Peyer's patch (tissue), 4 donors: ENCODE measurements around the gene RMRP. TPM values are rescaled to one million over a fixed set of nuclear protein-coding genes. Genes with fewer than 3 reads are reported as not detected.
"Not testable (repeated sequence)": the region's sequence is repeated elsewhere in the genome, so short reads cannot be mapped to it uniquely, and the experiment has no call there.

ENCODE experiments used
- DNase-seq, 3 donors: peaks; one replicate each; pipeline ENCODE4 v3.0.0-alpha.2; 2017 to 2019
- H3K27ac ChIP-seq, 4 donors: fragments of 200-600 bp; sonication (generic); one replicate each; pipeline ENCODE4 v1.5.1; 2016 to 2019
- H3K27me3 ChIP-seq, 2 donors: fragments of 200-600 bp; sonication (generic); one replicate each; pipeline ENCODE4 v1.5.1; 2019
- H3K36me3 ChIP-seq, 3 donors: fragments of 200-600 bp; sonication (generic); one replicate each; pipeline ENCODE4 v1.5.1; 2016 to 2019
- H3K4me1 ChIP-seq, 4 donors: fragments of 200-600 bp; sonication (generic); one replicate each; pipeline ENCODE4 v1.5.1; 2016 to 2019
- H3K4me3 ChIP-seq, 4 donors: fragments of 200-600 bp; sonication (generic); 1 replicate in 3 of 4; 2 replicates in 1 of 4; pipeline ENCODE4 v1.5.1; 2016 to 2019; ENCODE audit warnings: mild to moderate bottlenecking in 1 of 4
- H3K9me3 ChIP-seq, 4 donors: fragments of 200-600 bp; sonication (generic); one replicate each; pipeline ENCODE4 v1.5.1; 2016 to 2019; ENCODE audit warnings: mild to moderate bottlenecking in 1 of 4
- POLR2A ChIP-seq, 2 donors: fragments of 450-650 bp; IDR thresholded peaks; one replicate each; pipeline ENCODE4 v1.5.1; 2017; ENCODE audit warnings: antibody characterized with exemption in 2 of 2, mild to moderate bottlenecking in 2 of 2, moderate library complexity in 2 of 2
- total RNA-seq, 4 donors: library from RNA; depleted of rRNA; stranded (reverse); fragments of >200 nt; gene quantifications; one replicate each; pipeline ENCODE4 v1.1.0, GENCODE V29; 2016
- TF ChIP-seq, protein P1 (sequence below), 6 experiments: fragments of 450-650 bp in 4 of 6; fragments of 200-600 bp in 2 of 6; sonication (generic) in 1 of 6; IDR thresholded peaks; one replicate each; pipeline ENCODE4 v1.5.1; 2017 to 2019; ENCODE audit warnings: antibody characterized with exemption in 6 of 6, mild to moderate bottlenecking in 3 of 6, moderate library complexity in 1 of 6

The RMRP gene
- total RNA-seq, 4 donors from 2014 or later, result 1,673 to 3,824 (median 2,659) TPM; not detected in 1

DNA sequence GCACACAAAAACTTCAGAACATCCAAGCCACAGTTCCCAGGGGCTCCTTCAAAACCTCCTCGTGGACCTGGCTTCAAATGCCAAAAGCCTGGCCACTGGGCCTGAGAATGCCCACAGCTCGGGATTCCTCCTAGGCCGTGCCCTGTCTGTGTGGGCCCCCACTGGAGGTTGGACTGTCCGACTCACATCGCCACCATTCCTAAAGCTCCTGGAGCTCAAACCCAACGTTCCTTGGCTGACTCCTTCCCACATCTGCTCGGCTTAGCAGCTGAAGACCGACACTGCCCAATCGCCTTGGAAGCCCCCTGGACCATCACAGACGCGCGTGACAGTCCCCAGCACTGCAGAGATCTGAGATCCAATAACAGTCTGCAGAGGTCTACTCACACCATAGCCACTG lies 14.8 kb downstream of the RMRP start:
- H3K4me1 ChIP-seq, result peaks cover 0 to 14% (median 9%) of the 10 kb centered on the region in 4 donors
- H3K4me3 ChIP-seq, result no peak overlapping the region
- H3K9me3 ChIP-seq, result no peaks in the 10 kb centered on the region
- no peaks in the 10 kb centered on the region for H3K27me3 ChIP-seq
- H3K36me3 ChIP-seq, result no peaks in the 10 kb centered on the region
- no peak overlapping the region for H3K27ac ChIP-seq
- peak in 1 of 3 donors; percentile 42 for DNase-seq
- TF ChIP-seq POLR2A (IDR thresholded peaks at IDR 0.05), result no peak
- TF ChIP-seq, protein P1, sequence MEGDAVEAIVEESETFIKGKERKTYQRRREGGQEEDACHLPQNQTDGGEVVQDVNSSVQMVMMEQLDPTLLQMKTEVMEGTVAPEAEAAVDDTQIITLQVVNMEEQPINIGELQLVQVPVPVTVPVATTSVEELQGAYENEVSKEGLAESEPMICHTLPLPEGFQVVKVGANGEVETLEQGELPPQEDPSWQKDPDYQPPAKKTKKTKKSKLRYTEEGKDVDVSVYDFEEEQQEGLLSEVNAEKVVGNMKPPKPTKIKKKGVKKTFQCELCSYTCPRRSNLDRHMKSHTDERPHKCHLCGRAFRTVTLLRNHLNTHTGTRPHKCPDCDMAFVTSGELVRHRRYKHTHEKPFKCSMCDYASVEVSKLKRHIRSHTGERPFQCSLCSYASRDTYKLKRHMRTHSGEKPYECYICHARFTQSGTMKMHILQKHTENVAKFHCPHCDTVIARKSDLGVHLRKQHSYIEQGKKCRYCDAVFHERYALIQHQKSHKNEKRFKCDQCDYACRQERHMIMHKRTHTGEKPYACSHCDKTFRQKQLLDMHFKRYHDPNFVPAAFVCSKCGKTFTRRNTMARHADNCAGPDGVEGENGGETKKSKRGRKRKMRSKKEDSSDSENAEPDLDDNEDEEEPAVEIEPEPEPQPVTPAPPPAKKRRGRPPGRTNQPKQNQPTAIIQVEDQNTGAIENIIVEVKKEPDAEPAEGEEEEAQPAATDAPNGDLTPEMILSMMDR (IDR thresholded peaks at IDR 0.05), result no peak

GRCh38 chr9:35641478-35641877 lies 16.3 kb downstream of the RMRP start:
- DNase-seq, H3K36me3 ChIP-seq, H3K9me3 ChIP-seq, H3K4me3 ChIP-seq, H3K27me3 ChIP-seq: not testable (repeated sequence)
- Histone ChIP-seq H3K4me1 (peaks cover 0 to 15% (median 3%) of the 10 kb centered on the region in 4 donors), H3K27ac (peak overlapping the region in 1 of 4 donors; percentile 52)

DNA sequence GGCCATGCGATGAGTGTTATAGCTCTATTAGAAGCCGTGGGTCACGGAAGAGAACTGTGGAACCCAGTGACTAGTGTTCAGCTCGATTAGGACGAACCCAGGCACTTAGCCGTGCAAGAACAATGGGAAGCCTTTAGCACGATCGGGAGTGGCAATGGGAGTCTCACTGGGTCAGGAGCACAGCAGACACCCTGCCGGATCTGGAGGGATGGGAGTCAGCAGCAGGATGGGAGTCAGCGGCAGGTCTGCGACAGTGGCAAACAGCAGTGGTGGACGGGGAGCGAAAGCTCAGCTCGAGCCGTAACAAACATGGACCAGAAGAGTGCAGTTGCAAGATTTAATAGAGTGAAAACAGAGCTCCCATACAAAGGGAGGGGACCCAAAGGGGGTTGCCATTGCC lies 17.4 kb downstream of the RMRP start:
- not testable (repeated sequence) for H3K36me3 ChIP-seq, H3K4me3 ChIP-seq, H3K27me3 ChIP-seq, H3K27ac ChIP-seq, H3K9me3 ChIP-seq
- peak in 1 of 3 donors; percentile 29 for DNase-seq
- H3K4me1 ChIP-seq, result peaks cover 0 to 18% (median 1%) of the 10 kb centered on the region in 4 donors

GRCh38 chr9:35639631-35640030 lies 18.2 kb downstream of the RMRP start:
- Histone ChIP-seq H3K36me3 (no peaks in the 10 kb centered on the region), H3K27ac (peak overlapping the region in 1 of 4 donors; percentile 44), H3K27me3 (no peaks in the 10 kb centered on the region), H3K9me3 (no peaks in the 10 kb centered on the region), H3K4me3 (no peak overlapping the region), H3K4me1 (peaks cover 0 to 21% (median 2%) of the 10 kb centered on the region in 4 donors)
- TF ChIP-seq, protein P1 (IDR thresholded peaks at IDR 0.05), result no peak
- TF ChIP-seq POLR2A (IDR thresholded peaks at IDR 0.05), result no peak
- DNase-seq, result no peak

DNA sequence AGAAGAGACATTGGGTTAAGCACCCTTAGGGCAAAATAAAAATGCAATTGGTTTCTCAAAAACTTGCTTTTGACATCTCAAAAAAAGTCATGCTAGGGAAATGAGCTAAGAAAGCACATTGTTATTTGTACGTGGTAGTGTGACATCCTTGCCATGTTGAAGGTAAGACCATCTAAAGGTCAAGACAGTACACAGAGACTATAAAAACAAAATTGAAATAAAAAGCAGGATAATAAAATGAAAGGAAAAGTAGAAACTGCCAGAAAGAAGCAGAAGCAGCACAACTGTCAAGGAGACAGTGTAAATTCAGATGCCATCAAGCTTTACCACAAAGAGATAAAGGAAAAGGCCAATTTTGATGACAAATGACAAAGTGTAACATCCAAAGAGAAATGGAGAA lies 18.6 kb downstream of the RMRP start:
- DNase-seq, H3K27me3 ChIP-seq, H3K4me3 ChIP-seq, H3K9me3 ChIP-seq, H3K36me3 ChIP-seq: not testable (repeated sequence)
- Histone ChIP-seq H3K27ac (peak overlapping the region in 1 of 4 donors; percentile 44), H3K4me1 (peaks cover 0 to 21% (median 2%) of the 10 kb centered on the region in 4 donors)

DNA sequence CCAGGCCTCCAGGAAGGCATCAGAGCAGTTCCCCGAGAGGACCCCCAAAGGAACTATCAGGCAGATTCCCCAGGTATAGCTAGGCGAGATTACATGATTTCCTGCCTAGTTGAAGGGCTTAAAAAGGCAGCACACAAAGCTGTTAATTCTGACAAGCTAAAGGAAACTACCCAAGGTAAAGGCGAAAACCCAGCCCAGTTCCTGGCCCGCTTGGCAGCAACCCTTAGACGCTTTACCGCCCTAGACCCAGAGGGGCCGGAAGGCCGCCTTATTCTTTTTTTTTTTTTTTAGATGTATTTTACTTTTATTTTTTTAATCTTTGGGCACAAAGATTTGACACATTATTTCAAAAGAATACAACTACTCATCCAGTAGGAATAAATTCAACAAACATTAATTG lies 19.1 kb downstream of the RMRP start:
- peak in 1 of 3 donors; percentile 53 for DNase-seq
- H3K27me3 ChIP-seq, H3K27ac ChIP-seq, H3K4me3 ChIP-seq, H3K36me3 ChIP-seq, H3K9me3 ChIP-seq: not testable (repeated sequence)
- H3K4me1 ChIP-seq, result peaks cover 0 to 21% (median 2%) of the 10 kb centered on the region in 4 donors

DNA sequence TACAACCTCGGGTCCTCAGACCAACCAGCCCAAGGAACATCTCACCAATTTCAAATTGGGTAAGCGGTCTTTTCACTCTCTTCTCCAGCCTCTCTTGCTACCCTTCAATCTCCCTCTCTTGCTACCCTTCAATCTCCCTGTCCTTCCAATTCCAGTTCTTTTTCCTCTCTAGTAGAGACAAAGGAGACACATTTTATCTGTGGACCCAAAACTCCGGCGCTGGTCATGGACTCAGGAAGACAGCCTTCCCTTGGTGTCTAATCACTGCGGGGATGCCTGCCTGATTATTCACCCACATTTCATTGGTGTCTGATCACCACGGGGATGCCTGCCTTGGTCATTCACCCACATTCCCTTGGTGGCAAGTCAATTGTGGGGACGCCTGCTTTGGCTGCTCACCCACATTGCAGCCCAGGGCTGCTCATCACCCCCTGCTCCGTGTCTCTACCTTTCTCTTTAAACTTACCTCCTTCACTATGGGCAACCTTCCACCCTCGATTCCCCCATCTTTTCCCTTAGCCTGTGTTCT lies 20.3 kb downstream of the RMRP start:
- H3K36me3 ChIP-seq, H3K9me3 ChIP-seq, H3K4me3 ChIP-seq, H3K27me3 ChIP-seq: not testable (repeated sequence)
- peaks cover 0 to 21% (median 2%) of the 10 kb centered on the region in 4 donors for H3K4me1 ChIP-seq
- DNase-seq, result peak in 1 of 3 donors; percentile 26
- H3K27ac ChIP-seq, result peak overlapping the region in 1 of 4 donors; percentile 38

GRCh38 chr9:35636877-35637246 lies 21.0 kb downstream of the RMRP start:
- H3K4me3 ChIP-seq, DNase-seq, H3K27me3 ChIP-seq, H3K9me3 ChIP-seq, H3K36me3 ChIP-seq: not testable (repeated sequence)
- peak overlapping the region in 1 of 4 donors; percentile 75 for H3K27ac ChIP-seq
- H3K4me1 ChIP-seq, result peaks cover 0 to 21% (median 2%) of the 10 kb centered on the region in 4 donors

GRCh38 chr9:35636135-35636876 lies 21.5 kb downstream of the RMRP start:
- TF ChIP-seq, protein P1 (IDR thresholded peaks at IDR 0.05), result no peak
- TF ChIP-seq POLR2A (IDR thresholded peaks at IDR 0.05), result no peak
- no peaks in the 10 kb centered on the region for H3K36me3 ChIP-seq
- H3K27ac ChIP-seq, result peak overlapping the region; percentile 14 to 75 (median 40)
- no peaks in the 10 kb centered on the region for H3K9me3 ChIP-seq
- no peak overlapping the region for H3K4me3 ChIP-seq
- no peaks in the 10 kb centered on the region for H3K27me3 ChIP-seq
- peaks cover 0 to 21% (median 2%) of the 10 kb centered on the region in 4 donors for H3K4me1 ChIP-seq
- peak in 2 of 3 donors; percentile 70 for DNase-seq
